ENCODE data around the gene ITGB2.

ITGB2 gene

GRCh38 chr21:44958471-44959191, 37.9 kb upstream of the ITGB2 start:
- H2AK5ac ChIP-seq (ENCODE audit: low read length), result peak overlapping the region; percentile 51
- no CpG with 5 or more reads among the region's 28 CpGs for WGBS (ENCODE audit: extremely low coverage, insufficient coverage, insufficient read length)

GRCh38 chr21:44957901-44958451, 37.3 kb upstream of the ITGB2 start:
- Histone ChIP-seq H3K18ac (ENCODE audit: low read length) (peak overlapping the region; percentile 87), H3K4ac (ENCODE audit: low read depth, low read length) (peak overlapping the region; percentile 40), H4K12ac (ENCODE audit: low read depth, low read length) (no peak overlapping the region), H3K4me1 (ENCODE audit: control insufficient read depth in 1 of 2, insufficient read depth in 2 of 2, low read length in 2 of 2) (peaks cover 41 to 42% of the 10 kb centered on the region in 2 experiments), H2AK5ac (ENCODE audit: low read length) (peak overlapping the region; percentile 51), H3K36me3 (ENCODE audit: control insufficient read depth in 1 of 2, insufficient read depth in 2 of 2, low read length in 2 of 2) (peaks cover 25 to 26% of the 10 kb centered on the region in 2 experiments), H3K79me2 (ENCODE audit: control insufficient read depth, insufficient read depth, low read length, poor library complexity) (peaks cover 21% of the 10 kb centered on the region), H3K14ac (ENCODE audit: low read length) (peak overlapping the region; percentile 79), H3K9me3 (ENCODE audit: insufficient read depth, low read depth, low read length) (peaks cover 4% of the 10 kb centered on the region), H3K4me3 (ENCODE audit: low read depth, low read length) (no peak overlapping the region), H3K23ac (ENCODE audit: low read length) (no peak overlapping the region), H2BK12ac (ENCODE audit: low read length) (peak overlapping the region; percentile 75), H4K91ac (ENCODE audit: low read depth, low read length) (peak overlapping the region; percentile 86), H3K27ac (ENCODE audit: low read depth, low read length) (peak overlapping the region; percentile 70), H2BK120ac (ENCODE audit: insufficient read depth, low read length, poor library complexity) (peak overlapping the region; percentile 72), H2BK5ac (ENCODE audit: low read depth, low read length, poor library complexity) (peak overlapping the region; percentile 74), H2AFZ (ENCODE audit: insufficient read depth, low read length, poor library complexity) (peak overlapping the region; percentile 9), H3K79me1 (ENCODE audit: low read length) (peaks cover 43% of the 10 kb centered on the region), H3K9ac (ENCODE audit: low read length) (no peak overlapping the region), H4K8ac (ENCODE audit: low read depth, low read length) (peak overlapping the region; percentile 30), H3K4me2 (ENCODE audit: low read length) (no peak overlapping the region), H3K27me3 (ENCODE audit: insufficient read depth, low read length) (no peaks in the 10 kb centered on the region)
- DNase-seq, result peak; percentile 43 to 72
- WGBS (ENCODE audit: extremely low coverage, insufficient coverage, insufficient read length), result no CpG with 5 or more reads among the region's 26 CpGs

More at GRCh38 chr21:44958471-44959191, 37.9 kb upstream of the ITGB2 start:
- H2AFZ ChIP-seq (ENCODE audit: insufficient read depth, low read length, poor library complexity), result peak overlapping the region; percentile 9
- H3K27ac ChIP-seq (ENCODE audit: low read depth, low read length), result peak overlapping the region; percentile 90
- H2BK120ac ChIP-seq (ENCODE audit: insufficient read depth, low read length, poor library complexity), result peak overlapping the region; percentile 72
- peak overlapping the region; percentile 79 for H3K14ac ChIP-seq (ENCODE audit: low read length)
- H2BK12ac ChIP-seq (ENCODE audit: low read length), result peak overlapping the region; percentile 90
- peak overlapping the region; percentile 40 for H3K4ac ChIP-seq (ENCODE audit: low read depth, low read length)
- H4K91ac ChIP-seq (ENCODE audit: low read depth, low read length), result peak overlapping the region; percentile 86
- peaks cover 4% of the 10 kb centered on the region for H3K9me3 ChIP-seq (ENCODE audit: insufficient read depth, low read depth, low read length)
- H3K23ac ChIP-seq (ENCODE audit: low read length), result no peak overlapping the region
- H3K27me3 ChIP-seq (ENCODE audit: insufficient read depth, low read length), result no peaks in the 10 kb centered on the region
- peaks cover 43% of the 10 kb centered on the region for H3K79me1 ChIP-seq (ENCODE audit: low read length)
- peaks cover 41 to 42% of the 10 kb centered on the region in 2 experiments for H3K4me1 ChIP-seq (ENCODE audit: control insufficient read depth in 1 of 2, insufficient read depth in 2 of 2, low read length in 2 of 2)
- H4K12ac ChIP-seq (ENCODE audit: low read depth, low read length), result no peak overlapping the region
- H3K4me2 ChIP-seq (ENCODE audit: low read length), result peak overlapping the region; percentile 35
- H3K79me2 ChIP-seq (ENCODE audit: control insufficient read depth, insufficient read depth, low read length, poor library complexity), result peaks cover 21% of the 10 kb centered on the region
- peak overlapping the region; percentile 55 for H3K18ac ChIP-seq (ENCODE audit: low read length)
- H2BK5ac ChIP-seq (ENCODE audit: low read depth, low read length, poor library complexity), result peak overlapping the region; percentile 74
- no peak overlapping the region for H3K4me3 ChIP-seq (ENCODE audit: low read depth, low read length)
- peaks cover 23 to 24% of the 10 kb centered on the region in 2 experiments for H3K36me3 ChIP-seq (ENCODE audit: control insufficient read depth in 1 of 2, insufficient read depth in 2 of 2, low read length in 2 of 2)
- DNase-seq, result peak; percentile 95
- peak overlapping the region; percentile 62 for H4K8ac ChIP-seq (ENCODE audit: low read depth, low read length)
- H3K9ac ChIP-seq (ENCODE audit: low read length), result no peak overlapping the region

- peak overlapping the region; percentile 47 for H2AK5ac ChIP-seq (ENCODE audit: low read length)
- no peak overlapping the region for H3K4me3 ChIP-seq (ENCODE audit: low read depth, low read length)
- peak overlapping the region; percentile 75 for H2BK12ac ChIP-seq (ENCODE audit: low read length)
- no peak overlapping the region for H2AFZ ChIP-seq (ENCODE audit: insufficient read depth, low read length, poor library complexity)
- H3K27me3 ChIP-seq (ENCODE audit: insufficient read depth, low read length), result no peaks in the 10 kb centered on the region
- peaks cover 23% of the 10 kb centered on the region for H3K79me2 ChIP-seq (ENCODE audit: control insufficient read depth, insufficient read depth, low read length, poor library complexity)
- peak overlapping the region; percentile 23 for H4K8ac ChIP-seq (ENCODE audit: low read depth, low read length)
- WGBS (ENCODE audit: extremely low coverage, insufficient coverage, insufficient read length), result no CpG with 5 or more reads among the region's 22 CpGs
- peak overlapping the region; percentile 59 for H3K4ac ChIP-seq (ENCODE audit: low read depth, low read length)
- H4K91ac ChIP-seq (ENCODE audit: low read depth, low read length), result peak overlapping the region; percentile 86
- peak overlapping the region; percentile 87 for H3K18ac ChIP-seq (ENCODE audit: low read length)
- no peak overlapping the region for H3K9ac ChIP-seq (ENCODE audit: low read length)
- peaks cover 40% of the 10 kb centered on the region in 2 experiments for H3K4me1 ChIP-seq (ENCODE audit: control insufficient read depth in 1 of 2, insufficient read depth in 2 of 2, low read length in 2 of 2)
- H3K9me3 ChIP-seq (ENCODE audit: insufficient read depth, low read depth, low read length), result peaks cover 6% of the 10 kb centered on the region
- H2BK5ac ChIP-seq (ENCODE audit: low read depth, low read length, poor library complexity), result peak overlapping the region; percentile 74
- peak in 1 of 2 donors; percentile 28 for DNase-seq
- no peak overlapping the region for H3K23ac ChIP-seq (ENCODE audit: low read length)
- H4K12ac ChIP-seq (ENCODE audit: low read depth, low read length), result no peak overlapping the region
- peak overlapping the region; percentile 79 for H3K14ac ChIP-seq (ENCODE audit: low read length)
- no peak overlapping the region for H3K27ac ChIP-seq (ENCODE audit: low read depth, low read length)
- H2BK120ac ChIP-seq (ENCODE audit: insufficient read depth, low read length, poor library complexity), result peak overlapping the region; percentile 72
- H3K36me3 ChIP-seq (ENCODE audit: control insufficient read depth in 1 of 2, insufficient read depth in 2 of 2, low read length in 2 of 2), result peaks cover 28 to 31% of the 10 kb centered on the region in 2 experiments
- H3K4me2 ChIP-seq (ENCODE audit: low read length), result no peak overlapping the region
- peaks cover 40% of the 10 kb centered on the region for H3K79me1 ChIP-seq (ENCODE audit: low read length)
Measured at GRCh38 chr21:44957047-44957831, 36.5 kb upstream of the ITGB2 start.

GRCh38 chr21:44956356-44957046, 35.8 kb upstream of the ITGB2 start:
- Histone ChIP-seq H3K27ac (ENCODE audit: low read depth, low read length) (no peak overlapping the region), H2AK5ac (ENCODE audit: low read length) (peak overlapping the region; percentile 0), H4K8ac (ENCODE audit: low read depth, low read length) (peak overlapping the region; percentile 5), H3K79me2 (ENCODE audit: control insufficient read depth, insufficient read depth, low read length, poor library complexity) (peaks cover 21% of the 10 kb centered on the region), H4K12ac (ENCODE audit: low read depth, low read length) (no peak overlapping the region), H3K18ac (ENCODE audit: low read length) (peak overlapping the region; percentile 43), H2AFZ (ENCODE audit: insufficient read depth, low read length, poor library complexity) (no peak overlapping the region), H3K9ac (ENCODE audit: low read length) (no peak overlapping the region), H3K27me3 (ENCODE audit: insufficient read depth, low read length) (no peaks in the 10 kb centered on the region), H3K14ac (ENCODE audit: low read length) (peak overlapping the region; percentile 40), H2BK12ac (ENCODE audit: low read length) (peak overlapping the region; percentile 9), H4K91ac (ENCODE audit: low read depth, low read length) (peak overlapping the region; percentile 86), H3K79me1 (ENCODE audit: low read length) (peaks cover 38% of the 10 kb centered on the region), H2BK5ac (ENCODE audit: low read depth, low read length, poor library complexity) (no peak overlapping the region), H3K4ac (ENCODE audit: low read depth, low read length) (peak overlapping the region; percentile 17), H3K4me3 (ENCODE audit: low read depth, low read length) (no peak overlapping the region), H2BK120ac (ENCODE audit: insufficient read depth, low read length, poor library complexity) (peak overlapping the region; percentile 16), H3K9me3 (ENCODE audit: insufficient read depth, low read depth, low read length) (peaks cover 6% of the 10 kb centered on the region), H3K36me3 (ENCODE audit: control insufficient read depth in 1 of 2, insufficient read depth in 2 of 2, low read length in 2 of 2) (peaks cover 30 to 35% of the 10 kb centered on the region in 2 experiments), H3K4me1 (ENCODE audit: control insufficient read depth in 1 of 2, insufficient read depth in 2 of 2, low read length in 2 of 2) (peaks cover 37 to 38% of the 10 kb centered on the region in 2 experiments), H3K4me2 (ENCODE audit: low read length) (no peak overlapping the region), H3K23ac (ENCODE audit: low read length) (no peak overlapping the region)
- WGBS (ENCODE audit: extremely low coverage, insufficient coverage, insufficient read length), result no CpG with 5 or more reads among the region's 35 CpGs
- no peak for DNase-seq
